A549 (cell line): ENCODE results near the gene PRUNE2.

ENCODE experiments used
- CBX8 ChIP-seq: fragments of 200-600 bp; sonication (generic); IDR thresholded peaks from 2 replicates; pipeline ENCODE4 v1.6.1; 2016
- NPAS2 ChIP-seq: fragments of 250-450 bp; sonication (Bioruptor Pico); IDR thresholded peaks from 2 replicates; pipeline ENCODE4 v1.8.0; 2022; ENCODE audit warnings: mild to moderate bottlenecking, moderate library complexity, borderline replicate concordance
- POLR2A ChIP-seq: IDR thresholded peaks from 2 replicates; pipeline ENCODE4 v1.6.1; 2012; ENCODE audit warnings: mild to moderate bottlenecking, low read length
- RCOR1 ChIP-seq: fragments of 150-350 bp; IDR thresholded peaks from 2 replicates; pipeline ENCODE4 v1.6.1; 2014; ENCODE audit warnings: antibody characterized with exemption, low read length, low read depth
- ZC3H11A ChIP-seq: fragments of 450-650 bp; IDR thresholded peaks from 2 replicates; pipeline ENCODE4 v1.6.1; 2014; ENCODE audit warnings: antibody characterized with exemption, mild to moderate bottlenecking
- TF ChIP-seq, protein P1 (sequence below): fragments of 450-650 bp; IDR thresholded peaks from 2 replicates; pipeline ENCODE4 v1.6.1; 2014; ENCODE audit warnings: antibody characterized with exemption

GRCh38 chr9:76703270-76703669, 202.6 kb downstream of the PRUNE2 start:
- TF ChIP-seq CBX8 (no peak), NPAS2 (CRISPR knock-in tag) (no peak), POLR2A (no peak), ZC3H11A (no peak), RCOR1 (no peak)
- TF ChIP-seq, protein P1, sequence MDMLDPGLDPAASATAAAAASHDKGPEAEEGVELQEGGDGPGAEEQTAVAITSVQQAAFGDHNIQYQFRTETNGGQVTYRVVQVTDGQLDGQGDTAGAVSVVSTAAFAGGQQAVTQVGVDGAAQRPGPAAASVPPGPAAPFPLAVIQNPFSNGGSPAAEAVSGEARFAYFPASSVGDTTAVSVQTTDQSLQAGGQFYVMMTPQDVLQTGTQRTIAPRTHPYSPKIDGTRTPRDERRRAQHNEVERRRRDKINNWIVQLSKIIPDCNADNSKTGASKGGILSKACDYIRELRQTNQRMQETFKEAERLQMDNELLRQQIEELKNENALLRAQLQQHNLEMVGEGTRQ = no peak
